Breast epithelium (tissue), 4 donors: ENCODE results near the gene CCNYL1. TPM values are rescaled to one million over a fixed set of nuclear protein-coding genes. Genes with fewer than 3 reads are reported as not detected.
"Not testable (repeated sequence)": the region's sequence is repeated elsewhere in the genome, so short reads cannot be mapped to it uniquely, and the experiment has no call there.

ENCODE experiments used
- DNase-seq, 2 donors: peaks; one replicate each; pipeline ENCODE4 v3.0.0-alpha.2; 2019; ENCODE audit warnings: low spot score in 2 of 2
- H3K27ac ChIP-seq, 2 donors: fragments of 200-600 bp; sonication (generic) in 1 of 2; one replicate each; pipeline ENCODE4 v1.5.1; 2016 to 2019; ENCODE audit warnings: mild to moderate bottlenecking in 1 of 2
- H3K27me3 ChIP-seq, 2 donors: fragments of 200-600 bp; sonication (generic) in 1 of 2; one replicate each; pipeline versions ENCODE4 v1.5.1 to v1.6.0; 2017 to 2019; ENCODE audit warnings: control low read depth in 1 of 2, mild to moderate bottlenecking in 1 of 2
- H3K36me3 ChIP-seq: fragments of 200-600 bp; one replicate; pipeline ENCODE4 v1.5.1; 2019
- H3K4me1 ChIP-seq, 2 donors: fragments of 200-600 bp; sonication (generic); one replicate each; pipeline ENCODE4 v1.5.1; 2016 to 2019; ENCODE audit warnings: control low read depth in 1 of 2
- H3K4me3 ChIP-seq, 3 donors: fragments of 200-600 bp; sonication (generic); 1 replicate in 2 of 3; 2 replicates in 1 of 3; pipeline ENCODE4 v1.5.1; 2016 to 2019; ENCODE audit warnings: mild to moderate bottlenecking in 3 of 3, moderate library complexity in 2 of 3
- H3K9me3 ChIP-seq, 2 donors: fragments of 200-600 bp; sonication (generic) in 1 of 2; one replicate each; pipeline ENCODE4 v1.5.1; 2016 to 2019; ENCODE audit warnings: control low read depth in 1 of 2
- CTCF ChIP-seq, 3 donors: fragments of 450-650 bp; IDR thresholded peaks; one replicate each; pipeline ENCODE4 v1.5.1; 2016 to 2017; ENCODE audit warnings: antibody characterized with exemption in 3 of 3, mild to moderate bottlenecking in 3 of 3, moderate library complexity in 3 of 3
- POLR2A ChIP-seq: fragments of 450-650 bp; IDR thresholded peaks from one replicate; pipeline ENCODE4 v1.6.1; 2016; ENCODE audit warnings: antibody characterized with exemption, mild to moderate bottlenecking, moderate library complexity
- POLR2AphosphoS5 ChIP-seq, 3 donors: sonication (generic); formaldehyde crosslinking; IDR thresholded peaks; one replicate each; pipeline ENCODE4 v1.6.1; 2017; ENCODE audit warnings: antibody characterized with exemption in 3 of 3
- intact Hi-C: fragments of 100-400 bp; cut with DNase I; formaldehyde crosslinking; loops from one replicate; pipeline ENCODE4 v1.15.1; 2023; ENCODE audit warnings: low total_unique reads
- total RNA-seq, 3 donors: library from RNA; depleted of rRNA; stranded (reverse); fragments of >200 nt; gene quantifications; one replicate each; pipeline ENCODE4 v1.1.0, GENCODE V29; 2016

Gene CCNYL1
- total RNA-seq, 3 donors from 2014 or later = 10.0 to 17.4 (median 11.8) TPM

- intact Hi-C loops = no loop called here
- TF ChIP-seq POLR2A (no peak), CTCF (IDR thresholded peaks at IDR 0.05) (no peak)
- Histone ChIP-seq H3K4me3 (no peak overlapping the region), H3K27ac (no peak overlapping the region), H3K36me3 (no peaks in the 10 kb centered on the region), H3K4me1 (no peaks in the 10 kb centered on the region), H3K27me3 (peaks cover 0 to 8% of the 10 kb centered on the region in 2 donors), H3K9me3 (no peaks in the 10 kb centered on the region)
- DNase-seq = no peak
These were observed 28.9 kb upstream of the CCNYL1 start for GRCh38 chr2:207682557-207682956.

GRCh38 chr2:207683438-207683837 is 28.0 kb upstream of the CCNYL1 start:
- intact Hi-C loops = no loop called here
- no peaks in the 10 kb centered on the region for H3K4me1 ChIP-seq
- no peak overlapping the region for H3K27ac ChIP-seq
- TF ChIP-seq POLR2A (no peak), CTCF (IDR thresholded peaks at IDR 0.05) (no peak), POLR2AphosphoS5 (IDR thresholded peaks at IDR 0.05) (no peak)
- peaks cover 0 to 8% of the 10 kb centered on the region in 2 donors for H3K27me3 ChIP-seq
- no peaks in the 10 kb centered on the region for H3K36me3 ChIP-seq
- H3K9me3 ChIP-seq = no peaks in the 10 kb centered on the region
- DNase-seq = no peak
- no peak overlapping the region for H3K4me3 ChIP-seq

GRCh38 chr2:207683879-207684627 is 27.4 kb upstream of the CCNYL1 start:
- H3K9me3 ChIP-seq = no peaks in the 10 kb centered on the region
- no peaks in the 10 kb centered on the region for H3K36me3 ChIP-seq
- H3K27ac ChIP-seq = no peak overlapping the region
- no peaks in the 10 kb centered on the region for H3K4me1 ChIP-seq
- H3K4me3 ChIP-seq = no peak overlapping the region
- TF ChIP-seq POLR2A (no peak), CTCF (IDR thresholded peaks at IDR 0.05) (no peak), POLR2AphosphoS5 (IDR thresholded peaks at IDR 0.05) (no peak)
- H3K27me3 ChIP-seq = peaks cover 0 to 8% of the 10 kb centered on the region in 2 donors
- intact Hi-C loops = no loop called here
- DNase-seq = no peak

GRCh38 chr2:207686812-207687211 is 24.6 kb upstream of the CCNYL1 start:
- intact Hi-C loops = no loop called here
- Histone ChIP-seq H3K9me3 (no peaks in the 10 kb centered on the region), H3K36me3 (no peaks in the 10 kb centered on the region), H3K4me3 (no peak overlapping the region), H3K4me1 (no peaks in the 10 kb centered on the region), H3K27ac (no peak overlapping the region), H3K27me3 (no peaks in the 10 kb centered on the region)
- no peak for TF ChIP-seq CTCF (IDR thresholded peaks at IDR 0.05)
- no peak for TF ChIP-seq POLR2AphosphoS5 (IDR thresholded peaks at IDR 0.05)
- no peak for TF ChIP-seq POLR2A
- no peak for DNase-seq

- intact Hi-C loops = no loop called here
- no peak overlapping the region for H3K4me3 ChIP-seq
- no peak overlapping the region for H3K27ac ChIP-seq
- no peaks in the 10 kb centered on the region for H3K9me3 ChIP-seq
- no peaks in the 10 kb centered on the region for H3K36me3 ChIP-seq
- no peak for DNase-seq
- no peaks in the 10 kb centered on the region for H3K4me1 ChIP-seq
- no peaks in the 10 kb centered on the region for H3K27me3 ChIP-seq
- no peak for TF ChIP-seq CTCF (IDR thresholded peaks at IDR 0.05)
- TF ChIP-seq POLR2A = no peak
- TF ChIP-seq POLR2AphosphoS5 (IDR thresholded peaks at IDR 0.05) = no peak
These were observed 22.8 kb upstream of the CCNYL1 start for GRCh38 chr2:207688597-207688996.

- H3K36me3 ChIP-seq, H3K27ac ChIP-seq, H3K9me3 ChIP-seq, H3K4me1 ChIP-seq, H3K27me3 ChIP-seq, intact Hi-C loops, DNase-seq, H3K4me3 ChIP-seq: not testable (repeated sequence)
These were observed 20.5 kb upstream of the CCNYL1 start for GRCh38 chr2:207690845-207691461.
